ENCODE results near the gene CD44. TPM values are rescaled to one million over a fixed set of nuclear protein-coding genes. Genes with fewer than 3 reads are reported as not detected.
"Not testable (repeated sequence)": the region's sequence is repeated elsewhere in the genome, so short reads cannot be mapped to it uniquely, and the experiment has no call there.

Gene CD44
- total RNA-seq, 1 donor from 2014 or later = 2.6 TPM

- DNase-seq = no peak
These were observed 78.1 kb downstream of the CD44 start for GRCh38 chr11:35216962-35217678.

GRCh38 chr11:35218956-35219355 lies 80.0 kb downstream of the CD44 start:
- no peak for DNase-seq

- DNase-seq = no peak
These were observed 84.4 kb downstream of the CD44 start for GRCh38 chr11:35223371-35223796.

- DNase-seq = no peak
These were observed 85.0 kb downstream of the CD44 start for GRCh38 chr11:35223991-35224390.

GRCh38 chr11:35225946-35226520 lies 87.1 kb downstream of the CD44 start:
- DNase-seq = no peak

- not testable (repeated sequence) for DNase-seq
These were observed 87.8 kb downstream of the CD44 start for GRCh38 chr11:35226756-35227155.

GRCh38 chr11:35227576-35228327 lies 88.8 kb downstream of the CD44 start:
- DNase-seq = no peak

GRCh38 chr11:35228328-35228725 lies 89.4 kb downstream of the CD44 start:
- no peak for DNase-seq

- no peak for DNase-seq
These were observed 91.4 kb downstream of the CD44 start for GRCh38 chr11:35230388-35230787.

GRCh38 chr11:35231076-35231860 lies 92.3 kb downstream of the CD44 start:
- DNase-seq = no peak

GRCh38 chr11:35232891-35233330 lies 93.9 kb downstream of the CD44 start:
- no peak for DNase-seq

GRCh38 chr11:35233518-35233917 lies 94.5 kb downstream of the CD44 start:
- DNase-seq = no peak

- no peak for DNase-seq
These were observed 95.6 kb downstream of the CD44 start for GRCh38 chr11:35234460-35235156.

GRCh38 chr11:35235157-35235468 lies 96.1 kb downstream of the CD44 start:
- no peak for DNase-seq

GRCh38 chr11:35235498-35235897 lies 96.5 kb downstream of the CD44 start:
- DNase-seq = no peak

- no peak for DNase-seq
These were observed 97.1 kb downstream of the CD44 start for GRCh38 chr11:35235936-35236666.

GRCh38 chr11:35236667-35237003 lies 97.7 kb downstream of the CD44 start:
- peak; percentile 9 for DNase-seq

GRCh38 chr11:35237351-35237750 lies 98.4 kb downstream of the CD44 start:
- no peak for DNase-seq

- DNase-seq = peak; percentile 89
These were observed 99.1 kb downstream of the CD44 start for GRCh38 chr11:35237860-35238715.

GRCh38 chr11:35238882-35239281 lies 99.9 kb downstream of the CD44 start:
- DNase-seq = no peak

Measured in dermis blood vessel endothelial cell (primary cell).